ENCODE data around the gene CECR2. TPM values are rescaled to one million over a fixed set of nuclear protein-coding genes. Genes with fewer than 3 reads are reported as not detected.

The CECR2 gene
- total RNA-seq (2014; rRNA removed) (not detected in 2 replicates), Bru-seq, nascent RNA (percentile 5 among the genes with signal in this experiment), BruChase-seq, experiment 1, labeled RNA remaining after a 6-hour chase (percentile 5 among the genes with signal in this experiment), BruChase-seq, experiment 2, labeled RNA remaining after a 2-hour chase (percentile 3 among the genes with signal in this experiment)
- long read RNA-seq, partial matches to known transcripts = 0 of 1 reads
- long read RNA-seq, other reads (novel, unspliced or antisense) = 1 of 1 reads

- no peak within 1 kb of the TSS for H3K4me3 ChIP-seq (ENCODE audit: low read length)
- H3K4me1 ChIP-seq (ENCODE audit: insufficient read depth, low read length) = no peaks in the 10 kb centered on the region
- no peak within 1 kb of the TSS for H3K9ac ChIP-seq (ENCODE audit: low read length)
- H3K27ac ChIP-seq (ENCODE audit: low read length) = no peak within 1 kb of the TSS
- ATAC-seq = no peak
- ChIA-PET POLR2A (ENCODE audit: unreplicated experiment) (no interaction called here), CTCF (no interaction called here)
- no peaks in the 10 kb centered on the region for H3K36me3 ChIP-seq (ENCODE audit: low read depth, low read length)
- peaks cover 71% of the 10 kb centered on the region for H3K27me3 ChIP-seq (ENCODE audit: low read length)
- H2AFZ ChIP-seq (ENCODE audit: low read length) = no peak within 1 kb of the TSS
- H3K9me2 ChIP-seq (replicated peaks; ENCODE audit: low read length) = no peaks in the 10 kb centered on the region
- no TSS peak for BruUV-seq (replicated peaks)
- DNase-seq = no peak
- H3K79me2 ChIP-seq (ENCODE audit: low read length) = no peaks in the 10 kb centered on the region
- TF ChIP-seq CTCF (conservative IDR thresholded peaks at IDR 0.05; ENCODE audit: low read depth, low read length) = no peak
- TF ChIP-seq EZH2phosphoT487 (IDR thresholded peaks at IDR 0.05; ENCODE audit: borderline replicate concordance, low read length) = no peak
- no peak for TF ChIP-seq EZH2 (IDR thresholded peaks at IDR 0.05; ENCODE audit: low read length, unreplicated experiment)
- H3F3A ChIP-seq (ENCODE audit: low read length, unreplicated experiment) = no peaks in the 10 kb centered on the region
- H3K9me3 ChIP-seq (ENCODE audit: low read length) = no peaks in the 10 kb centered on the region
- no peaks in the 10 kb centered on the region for H4K20me1 ChIP-seq (ENCODE audit: low read length)
- 0 out of 2 replicates have a peak within 1 kb of the TSS, but pooled peaks have one; percentile 26 for H3K4me2 ChIP-seq (ENCODE audit: low read length)
- intact Hi-C loops (cut with micrococcal nuclease) = loop anchor here (10.0 kb wide), 1 partner anchor 155 kb away; the partner anchor contains the start of gene ADA2
Observed at GRCh38 chr22:17369439-17370025, at the start of gene CECR2. TSS of gene CECR2 (plus strand) at chr22:17369460. CDS start at chr22:17369784, 324 bp downstream.

- Histone ChIP-seq H4K20me1 (ENCODE audit: low read length) (no peaks in the 10 kb centered on the region), H3K27ac (ENCODE audit: low read length) (no peak overlapping the region), H3K4me3 (ENCODE audit: low read length) (no peak overlapping the region), H3K79me2 (ENCODE audit: low read length) (no peaks in the 10 kb centered on the region), H3F3A (ENCODE audit: low read length, unreplicated experiment) (no peaks in the 10 kb centered on the region), H3K4me1 (ENCODE audit: insufficient read depth, low read length) (no peaks in the 10 kb centered on the region), H3K4me2 (ENCODE audit: low read length) (no peak overlapping the region), H3K9me2 (replicated peaks; ENCODE audit: low read length) (no peaks in the 10 kb centered on the region), H3K9me3 (ENCODE audit: low read length) (no peaks in the 10 kb centered on the region), H3K27me3 (ENCODE audit: low read length) (peaks cover 8% of the 10 kb centered on the region; the same call in 1 of the 2 replicates), H3K36me3 (ENCODE audit: low read depth, low read length) (no peaks in the 10 kb centered on the region), H3K9ac (ENCODE audit: low read length) (no peak overlapping the region), H2AFZ (ENCODE audit: low read length) (no peak overlapping the region)
- ChIA-PET POLR2A (ENCODE audit: unreplicated experiment) (no interaction called here), CTCF (no interaction called here)
- no TSS peak for BruUV-seq (replicated peaks)
- no peak for DNase-seq
- TF ChIP-seq EZH2phosphoT487 (IDR thresholded peaks at IDR 0.05; ENCODE audit: borderline replicate concordance, low read length) = no peak
- no peak for TF ChIP-seq CTCF (conservative IDR thresholded peaks at IDR 0.05; ENCODE audit: low read depth, low read length)
- TF ChIP-seq EZH2 (IDR thresholded peaks at IDR 0.05; ENCODE audit: low read length, unreplicated experiment) = no peak
- ATAC-seq = no peak
- intact Hi-C loops (cut with micrococcal nuclease) = no loop called here
Observed at GRCh38 chr22:17319546-17319945, 49.7 kb upstream of the CECR2 start.

- Histone ChIP-seq H3K27ac (ENCODE audit: low read length) (no peak overlapping the region), H3K9me3 (ENCODE audit: low read length) (no peaks in the 10 kb centered on the region), H3F3A (ENCODE audit: low read length, unreplicated experiment) (no peaks in the 10 kb centered on the region), H3K4me1 (ENCODE audit: insufficient read depth, low read length) (no peaks in the 10 kb centered on the region), H3K9me2 (replicated peaks; ENCODE audit: low read length) (no peaks in the 10 kb centered on the region), H3K4me2 (ENCODE audit: low read length) (no peak overlapping the region), H2AFZ (ENCODE audit: low read length) (no peak overlapping the region), H3K4me3 (ENCODE audit: low read length) (no peak overlapping the region), H3K27me3 (ENCODE audit: low read length) (no peaks in the 10 kb centered on the region), H3K36me3 (ENCODE audit: low read depth, low read length) (no peaks in the 10 kb centered on the region), H3K79me2 (ENCODE audit: low read length) (no peaks in the 10 kb centered on the region), H3K9ac (ENCODE audit: low read length) (no peak overlapping the region), H4K20me1 (ENCODE audit: low read length) (no peaks in the 10 kb centered on the region)
- ChIA-PET POLR2A (ENCODE audit: unreplicated experiment) (no interaction called here), CTCF (no interaction called here)
- DNase-seq (no peak), ATAC-seq (no peak)
- intact Hi-C loops (cut with micrococcal nuclease) = no loop called here
- BruUV-seq (replicated peaks) = no TSS peak
- TF ChIP-seq EZH2 (IDR thresholded peaks at IDR 0.05; ENCODE audit: low read length, unreplicated experiment) = no peak
- no peak for TF ChIP-seq EZH2phosphoT487 (IDR thresholded peaks at IDR 0.05; ENCODE audit: borderline replicate concordance, low read length)
- TF ChIP-seq CTCF (conservative IDR thresholded peaks at IDR 0.05; ENCODE audit: low read depth, low read length) = no peak
Observed at GRCh38 chr22:17322511-17322910, 46.7 kb upstream of the CECR2 start.
